Activated CD4-positive, alpha-beta T cell treated with anti-CD3 and anti-CD28 coated beads, Interleukin-2, Interleukin-4, amounts not matched to agents 100 ng/mL and 50 ng/mL, durations not matched to agents 16 hours and 8 hours (primary cell): ENCODE results near the gene GFER.
A peak's percentile ranks its signal among the peaks of the same experiment; 100 is the strongest.
"Not testable (repeated sequence)": the region's sequence is repeated elsewhere in the genome, so short reads cannot be mapped to it uniquely, and the experiment has no call there.

Source experiments
- DNase-seq: peaks from one replicate; pipeline ENCODE4 v3.0.0-alpha.2; 2020; ENCODE audit warnings: low spot score

Gene GFER

DNA sequence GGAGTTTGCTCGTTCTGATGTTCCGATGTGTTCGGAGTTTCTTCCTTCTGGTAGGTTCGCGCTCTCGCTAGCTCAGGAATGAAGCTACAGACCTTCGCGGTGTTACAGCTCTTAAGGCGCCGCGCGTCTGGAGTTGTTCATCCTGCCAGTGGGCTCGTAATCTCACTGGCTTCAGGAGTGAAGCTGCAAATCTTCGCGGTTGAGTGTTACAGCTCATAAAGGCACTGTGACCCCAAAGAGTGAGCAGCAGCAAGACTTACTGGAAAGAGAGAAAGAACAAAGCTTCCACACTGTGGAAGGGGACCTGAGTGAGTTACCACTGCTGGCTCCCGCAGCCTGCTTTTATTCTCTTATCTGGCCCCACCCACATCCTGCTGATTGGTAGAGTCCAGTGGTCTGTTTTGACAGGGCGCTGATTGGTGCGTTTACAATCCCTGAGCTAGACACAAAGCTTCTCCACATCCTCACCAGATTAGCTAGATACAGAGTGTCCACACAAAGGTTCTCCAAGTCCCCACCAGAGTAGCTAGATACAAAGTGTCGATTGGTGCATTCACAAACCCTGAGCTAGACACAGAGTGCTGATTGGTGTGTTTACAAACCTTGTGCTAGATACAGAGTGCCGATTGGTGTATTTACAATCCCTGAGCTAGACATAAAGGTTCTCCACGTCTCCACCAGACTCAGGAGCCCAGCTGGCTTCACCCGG, 26.4 kb upstream of the GFER start:
- not testable (repeated sequence) for DNase-seq

DNA sequence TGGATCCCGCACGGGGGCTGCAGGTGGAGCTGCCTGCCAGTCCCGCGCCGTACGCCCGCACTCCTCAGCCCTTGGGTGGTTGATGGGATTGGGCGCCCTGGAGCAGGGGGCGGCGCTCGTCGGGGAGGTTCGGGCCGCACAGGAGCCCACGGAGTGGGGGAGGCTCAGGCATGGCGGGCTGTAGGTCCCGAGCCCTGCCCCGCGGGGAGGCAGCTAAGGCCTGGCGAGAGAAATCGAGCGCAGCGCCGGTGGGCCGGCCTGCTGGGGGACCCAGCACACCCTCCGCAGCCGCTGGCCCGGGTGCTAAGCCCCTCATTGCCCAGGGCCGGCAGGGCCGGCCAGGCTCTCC, 25.9 kb upstream of the GFER start:
- not testable (repeated sequence) for DNase-seq

DNA sequence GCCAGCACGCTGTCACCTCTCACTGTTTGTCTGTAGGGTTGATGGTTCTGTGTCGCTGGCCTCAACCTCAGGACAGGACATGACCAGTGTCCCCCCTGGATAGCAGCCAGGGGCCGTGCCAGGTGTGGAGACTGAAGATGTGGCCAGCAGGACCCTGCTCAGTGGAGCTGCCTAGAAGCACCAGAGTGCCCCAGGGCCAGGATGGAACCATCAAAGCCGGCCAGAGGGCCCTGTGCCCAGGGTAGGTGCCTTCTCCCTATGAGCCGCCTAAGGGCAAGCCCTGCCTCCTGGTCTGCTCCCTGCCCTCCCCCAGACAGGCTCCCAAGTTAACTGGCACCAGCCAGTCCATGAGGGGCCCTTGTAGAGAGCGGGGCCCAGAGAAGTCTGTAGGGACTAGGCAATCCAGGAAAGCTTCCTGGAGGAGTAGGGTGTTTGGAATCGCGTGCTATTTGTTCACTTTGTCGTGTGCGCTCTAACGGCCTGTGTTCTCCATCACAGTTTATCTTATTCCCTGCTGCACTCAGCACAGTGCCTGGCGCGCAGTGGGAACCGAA, 25.2 kb upstream of the GFER start:
- no peak for DNase-seq

DNA sequence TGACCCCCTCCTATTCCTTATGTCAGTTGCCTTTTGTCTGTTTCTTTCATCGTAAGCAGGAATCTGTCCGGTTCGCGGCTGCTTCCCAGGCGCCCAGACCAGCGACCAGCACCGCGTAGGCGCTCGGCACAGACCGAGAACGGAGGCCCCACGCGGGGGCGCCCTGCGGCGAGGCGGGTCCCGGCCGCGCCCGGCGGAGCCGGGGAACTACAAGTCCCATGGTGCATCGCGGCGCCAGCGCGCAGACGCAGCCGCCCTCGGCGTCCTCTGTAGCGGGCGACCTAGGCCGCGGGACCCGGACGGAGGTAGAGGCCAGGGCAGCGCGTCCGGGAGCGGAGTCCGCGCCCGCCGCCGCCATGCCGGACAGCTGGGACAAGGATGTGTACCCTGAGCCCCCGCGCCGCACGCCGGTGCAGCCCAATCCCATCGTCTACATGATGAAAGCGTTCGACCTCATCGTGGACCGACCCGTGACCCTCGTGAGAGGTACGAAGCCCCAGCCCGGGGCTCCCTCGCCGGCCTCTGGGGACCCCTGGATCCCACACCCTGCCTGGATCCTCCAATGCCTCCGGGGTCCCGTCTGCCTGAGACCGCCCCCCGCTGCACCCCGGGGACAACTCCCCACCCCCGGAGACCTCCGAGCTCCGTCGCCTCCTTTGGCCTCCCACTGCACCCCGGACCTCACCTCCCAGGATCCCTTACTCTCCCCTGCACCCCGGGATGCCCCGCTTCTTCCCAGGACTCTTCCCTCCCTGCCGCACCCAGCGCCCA, 24.5 kb upstream of the GFER start, which contains the start of gene NDUFB10:
NDUFB10 (plus strand) TSS at position 270 of the 771 bp plus-strand sequence; CDS start at position 357, 87 bp downstream.
- DNase-seq = peak; percentile 94

DNA sequence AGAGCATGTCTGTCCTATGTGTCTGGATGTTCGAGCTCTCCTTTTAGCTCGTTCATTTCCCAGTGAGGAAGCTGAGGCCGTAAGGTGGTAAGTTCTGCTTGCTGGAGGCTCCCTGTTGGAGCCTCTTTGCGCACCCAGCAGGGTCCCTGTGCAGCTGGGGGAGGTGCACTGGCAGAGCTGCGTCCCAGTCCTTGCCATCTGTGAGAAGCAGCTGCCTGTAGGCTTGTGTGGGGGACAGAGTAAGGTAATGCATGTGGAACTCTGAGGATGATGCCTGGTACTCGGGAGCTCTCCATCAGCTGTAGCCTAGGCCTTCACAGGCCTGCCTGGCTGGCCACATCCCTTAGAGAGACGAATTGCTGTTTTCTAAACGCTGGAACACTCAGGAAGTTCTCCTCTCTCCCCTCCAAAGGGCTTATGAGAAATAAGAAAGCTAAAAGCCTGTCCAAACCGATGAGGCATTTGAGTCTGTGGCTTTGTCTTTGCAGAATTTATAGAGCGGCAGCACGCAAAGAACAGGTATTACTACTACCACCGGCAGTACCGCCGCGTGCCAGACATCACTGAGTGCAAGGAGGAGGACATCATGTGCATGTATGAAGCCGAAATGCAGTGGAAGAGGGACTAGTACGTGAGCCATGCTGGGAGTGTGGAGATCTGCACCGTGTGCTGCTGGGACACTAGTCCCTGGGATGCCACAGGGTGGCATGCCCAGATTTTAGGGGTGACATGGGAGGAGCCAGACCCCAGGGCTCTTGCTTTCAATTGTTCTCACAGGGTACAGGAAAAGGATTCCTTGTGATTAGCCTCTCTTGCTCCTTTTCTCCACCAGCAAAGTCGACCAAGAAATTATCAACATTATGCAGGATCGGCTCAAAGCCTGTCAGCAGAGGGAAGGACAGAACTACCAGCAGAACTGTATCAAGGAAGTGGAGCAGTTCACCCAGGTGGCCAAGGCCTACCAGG, 23.0 kb upstream of the GFER start:
- peak; percentile 64 for DNase-seq

DNA sequence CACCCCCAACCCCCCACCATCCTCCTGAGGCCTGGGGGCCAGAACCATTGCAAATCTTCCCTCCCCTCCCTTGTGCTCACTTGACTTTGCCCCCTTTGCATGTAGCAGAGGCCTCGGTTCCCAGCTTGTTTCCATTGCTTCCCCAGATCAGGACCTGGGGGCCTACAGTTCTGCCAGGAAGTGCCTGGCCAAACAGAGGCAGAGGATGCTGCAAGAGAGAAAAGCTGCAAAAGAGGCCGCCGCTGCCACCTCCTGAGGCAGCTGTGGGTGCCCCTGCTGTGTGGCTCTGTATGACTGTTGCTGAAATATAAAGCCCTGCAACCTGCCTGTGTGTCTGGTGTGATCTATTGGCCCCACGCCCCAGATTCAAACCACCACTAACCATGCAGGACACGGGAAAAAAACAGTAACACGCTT, 22.3 kb upstream of the GFER start:
- DNase-seq = peak; percentile 54

DNA sequence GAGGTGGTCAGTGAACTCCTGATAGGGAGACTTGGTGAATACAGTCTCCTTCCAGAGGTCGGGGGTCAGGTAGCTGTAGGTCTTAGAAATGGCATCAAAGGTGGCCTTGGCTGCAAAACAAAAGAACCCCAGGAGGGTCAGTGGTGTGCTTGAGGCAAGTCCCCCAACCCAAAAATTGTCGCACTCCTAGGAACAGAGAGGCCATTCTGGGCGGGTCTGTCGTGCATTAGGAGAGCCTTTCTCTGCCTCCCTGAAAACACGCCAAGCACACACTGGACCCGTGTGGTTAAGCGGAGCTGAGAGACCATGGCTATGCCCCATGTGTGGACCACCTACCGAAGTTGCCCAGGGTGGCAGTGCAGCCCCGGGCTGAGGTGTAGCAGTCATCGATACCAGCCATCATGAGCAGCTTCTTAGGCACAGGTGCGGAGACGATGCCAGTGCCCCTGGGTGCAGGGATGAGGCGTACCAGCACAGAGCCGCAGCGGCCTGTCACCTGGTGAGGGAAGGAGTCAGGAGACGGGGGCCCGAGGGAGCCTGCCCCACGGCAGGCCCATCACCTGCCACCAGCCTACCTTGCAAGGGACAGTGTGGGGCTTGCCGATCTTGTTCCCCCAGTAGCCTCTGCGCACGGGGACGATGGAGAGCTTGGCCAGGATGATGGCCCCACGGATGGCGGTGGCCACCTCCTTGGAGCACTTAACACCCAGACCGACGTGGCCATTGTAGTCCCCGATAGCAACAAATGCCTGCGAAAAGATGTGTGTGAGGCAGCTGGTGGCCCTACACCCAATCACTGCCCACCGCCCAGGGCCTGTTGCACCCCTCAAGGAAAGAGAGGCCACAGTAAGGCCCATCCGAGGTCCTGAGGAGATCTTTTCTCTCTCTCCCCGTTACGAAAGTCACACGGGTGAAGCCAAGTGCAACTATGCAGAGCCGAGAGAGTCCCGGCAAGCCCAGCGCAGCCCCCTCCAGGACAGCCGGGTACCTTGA, 21.5 kb upstream of the GFER start:
- not testable (repeated sequence) for DNase-seq

DNA sequence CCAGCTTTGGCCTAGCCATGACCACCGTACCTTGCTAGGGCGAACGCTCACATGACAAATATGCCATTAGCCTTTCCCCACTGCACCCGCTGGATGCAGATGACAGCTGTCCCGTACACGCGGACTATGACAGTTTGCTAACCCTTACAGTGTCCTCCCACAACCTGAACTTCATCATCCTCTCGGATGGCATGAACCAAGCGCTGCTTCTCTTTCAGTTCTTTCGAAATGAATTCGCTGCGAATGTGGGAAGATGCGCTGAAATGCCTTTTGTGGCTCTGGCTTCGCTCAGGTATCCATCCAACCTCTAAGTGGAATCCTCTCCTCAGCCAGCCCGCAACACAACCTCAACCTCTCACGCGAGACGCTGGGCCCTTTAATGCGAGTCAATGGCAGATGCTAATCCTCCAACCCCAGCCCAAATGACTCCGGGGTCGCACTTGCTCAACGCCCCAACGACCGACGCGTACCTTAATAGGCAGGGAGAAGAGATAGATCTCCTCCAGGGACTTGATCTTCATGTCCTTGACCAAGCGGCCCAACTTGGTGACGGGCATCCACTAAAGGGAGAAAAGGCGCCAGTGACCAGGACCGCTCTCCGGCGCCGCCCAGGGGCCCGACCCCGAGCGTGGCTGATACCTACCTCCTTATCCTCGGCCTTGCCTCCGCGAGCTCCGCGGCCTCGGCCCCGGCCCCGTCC, 20.0 kb upstream of the GFER start:
- peak; percentile 46 for DNase-seq

DNA sequence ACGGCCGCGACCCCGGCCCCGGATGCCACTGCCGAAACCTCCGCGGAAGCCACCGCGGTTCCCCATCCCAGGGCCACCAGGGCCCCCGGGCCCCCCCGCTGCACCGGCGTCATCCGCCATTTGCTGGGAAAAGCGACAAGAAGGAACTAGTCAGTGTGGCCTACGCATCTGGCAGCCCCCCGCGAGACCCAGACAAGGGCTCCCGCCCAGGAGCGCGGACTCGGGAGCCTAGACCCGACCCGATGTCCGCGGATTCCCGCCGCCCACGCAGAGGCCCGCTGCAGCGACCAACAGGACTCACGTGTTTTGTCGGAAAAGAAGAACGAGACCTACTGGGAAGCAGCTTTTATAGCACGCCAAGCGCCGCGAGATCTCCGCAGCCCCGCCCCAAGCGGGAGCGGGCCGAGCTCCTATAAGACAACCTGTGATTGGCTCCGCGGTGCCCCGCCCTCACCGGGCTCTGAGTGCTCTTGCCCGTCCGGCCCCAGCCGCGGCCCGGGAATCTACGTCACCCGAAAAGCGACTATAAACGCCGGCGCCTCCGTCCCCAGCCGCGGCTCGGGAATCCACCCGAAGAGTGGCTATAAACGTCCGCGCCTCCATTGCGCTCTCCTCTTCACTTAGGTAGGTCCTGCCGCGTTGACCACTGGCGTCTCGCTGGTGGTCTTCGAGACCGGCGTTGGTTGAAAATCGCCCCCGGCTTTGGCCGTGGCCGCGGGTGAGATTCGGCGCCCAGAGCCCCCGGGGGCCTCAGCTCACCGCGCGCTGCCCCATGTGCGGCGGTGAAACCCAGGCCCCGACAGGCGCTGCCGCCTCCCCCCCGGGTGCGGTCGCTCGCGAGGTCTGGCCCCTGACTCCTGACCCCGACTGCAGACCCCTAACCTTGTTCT, 19.2 kb upstream of the GFER start, which contains the start of gene RPS2:
RPS2 (minus strand) TSS at position 321 of the 890 bp plus-strand sequence; CDS start at position 120, 201 bp downstream.
- DNase-seq = peak; percentile 99

DNA sequence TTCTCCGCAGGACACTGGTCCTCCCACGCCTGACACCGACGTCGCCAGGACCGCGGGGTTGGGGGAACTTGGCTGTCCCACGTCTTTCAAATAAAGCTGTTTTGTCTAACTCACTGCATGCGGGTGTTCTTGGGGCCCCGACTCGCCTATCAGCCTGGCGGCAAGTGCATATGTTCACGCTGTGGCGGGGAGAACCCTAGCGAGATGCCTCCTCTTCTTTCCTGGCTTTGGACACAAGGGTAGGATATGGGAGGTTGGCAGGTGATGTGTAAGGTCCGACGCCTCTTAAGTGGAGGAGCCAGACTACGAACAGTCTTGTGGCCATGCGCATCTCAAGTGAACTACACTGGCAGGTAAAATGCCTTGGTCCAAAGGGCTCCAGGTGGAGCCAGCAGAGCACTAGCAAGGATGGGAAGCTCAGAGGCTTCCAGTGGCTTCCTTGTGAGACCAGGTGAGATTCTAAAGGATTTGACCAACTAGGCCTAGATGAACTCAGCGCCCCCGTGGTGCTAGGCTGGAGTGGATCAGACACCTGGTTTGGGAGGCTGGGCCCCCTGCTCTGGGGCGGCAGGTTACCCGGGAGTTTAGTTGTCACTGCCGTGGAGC, 18.5 kb upstream of the GFER start:
- no peak for DNase-seq

DNA sequence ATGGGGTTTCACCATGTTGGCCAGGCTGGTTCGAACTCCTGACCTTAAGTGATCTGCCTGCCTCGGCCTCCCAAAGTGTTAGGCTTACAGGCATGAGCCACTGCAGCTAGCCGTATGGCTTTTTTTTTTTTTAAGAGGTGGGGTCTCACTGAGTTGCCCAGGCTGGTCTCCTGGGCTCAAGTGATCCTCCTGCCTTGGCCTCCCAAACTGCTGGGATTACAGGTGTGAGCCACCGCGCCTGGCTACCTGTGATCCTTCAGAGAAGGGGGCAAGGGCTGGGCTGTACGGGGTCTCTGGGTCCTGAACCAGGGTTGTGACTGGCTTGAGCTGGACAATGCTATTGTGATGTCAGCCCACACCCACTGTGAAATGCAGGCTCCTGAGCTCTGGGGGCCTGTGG, 17.5 kb upstream of the GFER start, which contains the start of gene RNF151:
RNF151 (plus strand) TSS at position 397 of the 400 bp plus-strand sequence. CDS start 26 bp downstream, outside the sequence.
- DNase-seq = no peak

DNA sequence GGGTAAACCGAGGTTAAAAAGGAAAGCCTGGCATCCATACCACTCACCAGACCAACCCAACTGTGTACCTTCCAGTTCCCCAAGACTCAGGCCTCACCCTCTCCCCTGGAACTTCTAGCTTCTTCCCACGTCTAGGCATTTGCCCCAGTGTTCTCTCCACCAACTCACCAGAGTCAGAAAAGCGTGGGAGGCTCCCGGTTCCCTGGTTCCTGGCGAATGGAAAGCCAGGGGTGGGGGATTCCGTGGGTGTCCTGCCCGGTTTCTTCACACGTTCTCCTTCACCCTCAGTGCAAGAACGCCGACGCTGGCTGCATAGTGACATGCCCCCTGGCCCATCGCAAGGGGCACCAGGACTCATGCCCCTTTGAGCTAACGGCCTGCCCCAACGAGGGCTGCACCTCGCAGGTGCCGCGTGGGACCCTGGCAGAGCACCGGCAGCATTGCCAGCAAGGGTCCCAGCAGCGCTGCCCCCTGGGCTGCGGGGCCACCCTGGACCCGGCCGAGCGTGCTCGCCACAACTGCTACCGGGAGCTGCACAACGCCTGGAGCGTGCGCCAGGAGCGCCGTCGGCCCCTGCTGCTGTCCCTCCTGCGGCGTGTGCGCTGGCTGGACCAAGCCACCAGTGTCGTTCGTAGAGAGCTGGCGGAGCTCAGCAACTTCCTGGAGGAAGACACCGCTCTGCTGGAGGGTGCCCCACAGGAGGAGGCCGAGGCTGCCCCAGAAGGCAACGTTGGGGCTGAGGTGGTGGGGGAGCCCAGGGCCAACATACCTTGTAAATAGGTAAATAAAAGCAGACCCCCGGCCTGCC, 15.6 kb upstream of the GFER start:
- no peak for DNase-seq

DNA sequence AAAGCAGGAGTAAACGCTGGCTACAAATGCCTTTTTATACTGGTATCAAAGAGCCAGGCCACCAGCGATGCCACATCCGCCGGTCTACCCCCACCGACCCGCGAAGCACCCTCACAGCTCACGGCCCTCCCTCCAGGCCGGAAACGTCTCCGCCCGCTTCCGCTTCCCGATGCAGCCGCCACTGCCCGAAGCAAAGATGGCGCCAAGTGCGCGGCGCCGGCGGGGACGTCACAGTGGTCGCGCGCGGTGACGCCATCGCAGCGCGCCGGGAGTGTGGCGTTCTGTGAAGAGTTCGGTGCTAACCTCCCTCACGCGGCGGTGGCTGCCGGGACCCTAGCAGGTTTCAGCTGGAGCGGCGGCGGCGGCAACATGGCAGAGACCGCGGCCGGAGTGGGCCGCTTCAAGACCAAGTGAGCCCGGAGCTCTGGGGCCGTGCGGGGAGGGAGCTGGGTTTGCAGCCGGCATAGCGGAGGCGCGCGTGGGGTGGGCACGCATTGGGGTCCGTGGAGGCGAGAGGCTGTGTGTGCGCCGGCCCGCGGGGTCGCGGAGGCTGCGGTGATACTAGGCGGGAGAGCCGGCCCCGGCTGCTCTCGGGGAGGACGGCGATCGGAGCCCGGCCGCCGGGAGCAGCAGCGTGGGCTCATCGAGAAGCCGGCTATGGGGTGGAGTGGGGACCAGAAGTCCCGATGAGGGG, 12.1 kb upstream of the GFER start, which contains the start of gene TBL3:
TBL3 (plus strand) TSS at position 258 of the 694 bp plus-strand sequence; CDS start at position 370, 112 bp downstream.
- peak; percentile 97 for DNase-seq

DNA sequence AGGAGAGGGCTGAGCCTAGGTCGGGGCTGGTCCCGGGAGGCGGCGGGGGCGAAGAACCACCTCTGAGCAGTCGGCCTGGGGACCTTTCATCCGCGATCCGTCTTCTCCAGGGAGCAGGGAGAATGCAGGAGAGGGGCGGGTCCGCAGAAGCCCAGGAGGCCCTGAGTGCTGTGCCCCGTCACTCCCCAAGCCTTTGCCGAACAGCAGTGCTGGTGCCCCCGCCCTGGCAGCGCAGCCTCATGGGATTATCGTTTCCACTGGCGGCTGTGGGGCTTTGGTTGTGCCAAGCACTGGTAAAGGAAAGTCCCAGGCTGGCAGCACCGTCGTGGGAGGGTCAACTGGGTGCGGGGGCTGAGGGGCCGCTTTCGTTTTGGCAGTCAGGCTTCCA, 11.5 kb upstream of the GFER start:
- DNase-seq = no peak

DNA sequence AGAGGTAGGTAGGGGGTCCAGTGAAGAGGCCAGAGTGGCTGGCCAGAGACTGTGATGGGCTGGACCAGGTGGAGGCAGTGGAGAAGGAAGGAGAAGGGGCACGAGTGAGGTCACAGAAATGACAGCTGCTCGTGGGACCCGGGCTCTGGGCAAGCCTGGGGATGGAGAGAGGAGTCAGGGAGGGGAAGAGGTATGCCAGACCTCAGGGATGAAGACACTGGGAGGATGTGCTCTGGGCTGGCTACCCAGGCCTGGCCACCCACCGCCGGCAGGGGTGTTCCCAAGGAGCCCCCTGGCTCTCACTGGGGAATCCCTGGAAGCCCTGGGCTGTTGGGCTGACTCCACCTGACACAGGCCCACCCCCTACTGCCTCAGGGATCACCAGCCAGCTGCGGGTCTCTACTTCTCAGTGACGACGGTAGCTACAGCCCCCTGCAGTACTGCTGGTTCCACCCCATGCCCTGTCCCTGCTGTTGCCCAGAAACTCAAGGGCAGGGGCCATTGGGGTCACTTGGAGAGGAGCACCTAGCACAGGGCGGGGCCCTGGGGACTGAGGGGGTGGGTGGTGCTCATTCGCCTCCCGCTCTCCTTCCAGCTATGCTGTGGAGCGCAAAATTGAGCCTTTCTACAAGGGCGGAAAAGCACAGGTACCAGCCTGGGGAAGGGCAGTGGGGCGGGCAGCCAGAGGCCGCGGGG, 10.4 kb upstream of the GFER start:
- DNase-seq = no peak
